ENCODE data around the gene ATP5F1A.
A peak's percentile ranks its signal among the peaks of the same experiment; 100 is the strongest.

Gene ATP5F1A

DNA sequence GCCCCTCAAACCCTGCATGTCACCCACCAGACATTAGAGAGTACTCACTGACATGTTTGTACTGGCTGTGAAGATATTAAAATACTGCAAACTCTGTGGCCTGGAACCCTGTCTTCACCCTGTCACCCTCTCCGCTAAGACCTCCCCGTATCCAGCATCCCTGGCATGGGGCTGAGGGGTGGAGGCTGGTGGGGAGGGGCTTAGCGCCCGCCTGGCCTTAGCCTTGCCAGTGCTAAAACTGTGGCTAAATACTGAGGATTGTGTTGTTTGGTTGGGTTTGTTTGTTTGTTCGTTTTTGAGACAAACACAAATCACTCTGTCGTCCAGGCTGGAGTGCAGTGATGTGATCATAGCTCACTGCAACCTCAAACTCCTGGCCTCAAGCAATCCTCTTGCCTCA is 27.9 kb downstream of the ATP5F1A start:
- Histone ChIP-seq H3K4me3 (ENCODE audit: low read length) (no peak overlapping the region), H3K9ac (ENCODE audit: low read length) (no peak overlapping the region), H3K27ac (ENCODE audit: low read length) (no peak overlapping the region), H2AFZ (ENCODE audit: low read depth, low read length) (no peak overlapping the region), H3K9me3 (ENCODE audit: insufficient read depth, low read length) (no peaks in the 10 kb centered on the region), H3K79me2 (ENCODE audit: low read length) (no peaks in the 10 kb centered on the region), H3K4me2 (ENCODE audit: low read length) (peak overlapping the region; percentile 80; the same call in 1 of the 2 replicates), H4K20me1 (ENCODE audit: insufficient read depth, low read length) (peaks cover 10% of the 10 kb centered on the region), H3K27me3 (ENCODE audit: low read depth, low read length) (no peaks in the 10 kb centered on the region), H3K36me3 (replicated peaks; ENCODE audit: low read depth, low read length) (no peaks in the 10 kb centered on the region), H3K4me1 (ENCODE audit: low read length) (peaks cover 26% of the 10 kb centered on the region)
- no peak for TF ChIP-seq EZH2phosphoT487 (IDR thresholded peaks at IDR 0.05; ENCODE audit: low read depth)
- TF ChIP-seq, protein P1, sequence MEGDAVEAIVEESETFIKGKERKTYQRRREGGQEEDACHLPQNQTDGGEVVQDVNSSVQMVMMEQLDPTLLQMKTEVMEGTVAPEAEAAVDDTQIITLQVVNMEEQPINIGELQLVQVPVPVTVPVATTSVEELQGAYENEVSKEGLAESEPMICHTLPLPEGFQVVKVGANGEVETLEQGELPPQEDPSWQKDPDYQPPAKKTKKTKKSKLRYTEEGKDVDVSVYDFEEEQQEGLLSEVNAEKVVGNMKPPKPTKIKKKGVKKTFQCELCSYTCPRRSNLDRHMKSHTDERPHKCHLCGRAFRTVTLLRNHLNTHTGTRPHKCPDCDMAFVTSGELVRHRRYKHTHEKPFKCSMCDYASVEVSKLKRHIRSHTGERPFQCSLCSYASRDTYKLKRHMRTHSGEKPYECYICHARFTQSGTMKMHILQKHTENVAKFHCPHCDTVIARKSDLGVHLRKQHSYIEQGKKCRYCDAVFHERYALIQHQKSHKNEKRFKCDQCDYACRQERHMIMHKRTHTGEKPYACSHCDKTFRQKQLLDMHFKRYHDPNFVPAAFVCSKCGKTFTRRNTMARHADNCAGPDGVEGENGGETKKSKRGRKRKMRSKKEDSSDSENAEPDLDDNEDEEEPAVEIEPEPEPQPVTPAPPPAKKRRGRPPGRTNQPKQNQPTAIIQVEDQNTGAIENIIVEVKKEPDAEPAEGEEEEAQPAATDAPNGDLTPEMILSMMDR (IDR thresholded peaks at IDR 0.05; ENCODE audit: low read depth, low read length), result no peak

DNA sequence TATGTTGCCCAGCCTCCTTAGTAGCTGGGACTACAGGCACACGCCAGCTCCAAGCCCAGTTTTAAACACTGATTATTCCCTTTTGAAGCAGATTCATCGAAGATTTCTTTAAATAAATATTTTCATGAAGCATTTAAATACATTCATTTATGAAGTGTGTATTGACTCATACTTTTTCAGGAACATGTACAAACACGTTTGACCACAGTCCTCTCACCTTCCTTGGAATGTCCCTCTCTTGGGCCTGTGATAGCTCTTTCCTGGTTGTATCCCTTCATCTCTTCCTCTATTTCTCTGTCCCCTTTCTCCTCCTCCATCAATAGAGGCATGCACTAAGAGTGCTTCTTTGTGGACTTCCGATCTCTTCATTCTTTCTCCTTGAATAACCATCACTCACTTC is 28.6 kb downstream of the ATP5F1A start:
- H2AFZ ChIP-seq (ENCODE audit: low read depth, low read length), result no peak overlapping the region

DNA sequence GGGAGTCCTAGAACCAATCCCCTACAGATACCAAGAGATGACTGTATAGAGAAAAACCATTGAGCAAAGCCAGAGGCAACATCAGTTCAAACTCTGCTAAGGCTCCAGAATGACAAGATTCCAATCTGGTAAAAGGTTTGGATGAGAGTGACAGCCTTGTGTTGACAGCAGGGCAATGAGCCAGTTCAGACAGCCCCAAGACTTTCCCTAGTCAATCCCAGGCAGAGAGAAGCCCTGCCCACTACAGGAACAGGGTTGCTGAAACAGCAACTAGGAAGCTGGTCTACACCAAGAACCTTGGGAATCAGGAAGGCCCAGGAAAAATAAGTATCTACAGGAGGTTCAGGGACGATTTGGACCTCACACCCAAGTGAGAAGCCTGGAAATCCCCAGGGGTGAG is 29.3 kb downstream of the ATP5F1A start:
- H2AFZ ChIP-seq (ENCODE audit: low read depth, low read length), result no peak overlapping the region
- no peaks in the 10 kb centered on the region for H3K36me3 ChIP-seq (replicated peaks; ENCODE audit: low read depth, low read length)
- H3K27me3 ChIP-seq (ENCODE audit: low read depth, low read length), result no peaks in the 10 kb centered on the region
- no peak overlapping the region for H3K4me2 ChIP-seq (ENCODE audit: low read length)
- no peaks in the 10 kb centered on the region for H3K79me2 ChIP-seq (ENCODE audit: low read length)
- no peak for TF ChIP-seq EZH2phosphoT487 (IDR thresholded peaks at IDR 0.05; ENCODE audit: low read depth)
- TF ChIP-seq, protein P1 (IDR thresholded peaks at IDR 0.05; ENCODE audit: low read depth, low read length), result no peak
- H3K9ac ChIP-seq (ENCODE audit: low read length), result no peak overlapping the region
- peaks cover 26% of the 10 kb centered on the region for H3K4me1 ChIP-seq (ENCODE audit: low read length)
- no peak overlapping the region for H3K27ac ChIP-seq (ENCODE audit: low read length)
- H3K4me3 ChIP-seq (ENCODE audit: low read length), result no peak overlapping the region
- H3K9me3 ChIP-seq (ENCODE audit: insufficient read depth, low read length), result no peaks in the 10 kb centered on the region
- peaks cover 10% of the 10 kb centered on the region for H4K20me1 ChIP-seq (ENCODE audit: insufficient read depth, low read length)

More for the DNA sequence above, 28.6 kb downstream of the ATP5F1A start:
- Histone ChIP-seq H3K27me3 (ENCODE audit: low read depth, low read length) (no peaks in the 10 kb centered on the region), H3K9ac (ENCODE audit: low read length) (no peak overlapping the region), H3K4me1 (ENCODE audit: low read length) (peaks cover 26% of the 10 kb centered on the region), H3K79me2 (ENCODE audit: low read length) (no peaks in the 10 kb centered on the region), H3K27ac (ENCODE audit: low read length) (no peak overlapping the region), H3K4me2 (ENCODE audit: low read length) (no peak overlapping the region), H3K4me3 (ENCODE audit: low read length) (no peak overlapping the region), H3K36me3 (replicated peaks; ENCODE audit: low read depth, low read length) (no peaks in the 10 kb centered on the region), H3K9me3 (ENCODE audit: insufficient read depth, low read length) (no peaks in the 10 kb centered on the region), H4K20me1 (ENCODE audit: insufficient read depth, low read length) (peaks cover 10% of the 10 kb centered on the region)
- TF ChIP-seq, protein P1 (IDR thresholded peaks at IDR 0.05; ENCODE audit: low read depth, low read length), result no peak
- no peak for TF ChIP-seq EZH2phosphoT487 (IDR thresholded peaks at IDR 0.05; ENCODE audit: low read depth)

DNA sequence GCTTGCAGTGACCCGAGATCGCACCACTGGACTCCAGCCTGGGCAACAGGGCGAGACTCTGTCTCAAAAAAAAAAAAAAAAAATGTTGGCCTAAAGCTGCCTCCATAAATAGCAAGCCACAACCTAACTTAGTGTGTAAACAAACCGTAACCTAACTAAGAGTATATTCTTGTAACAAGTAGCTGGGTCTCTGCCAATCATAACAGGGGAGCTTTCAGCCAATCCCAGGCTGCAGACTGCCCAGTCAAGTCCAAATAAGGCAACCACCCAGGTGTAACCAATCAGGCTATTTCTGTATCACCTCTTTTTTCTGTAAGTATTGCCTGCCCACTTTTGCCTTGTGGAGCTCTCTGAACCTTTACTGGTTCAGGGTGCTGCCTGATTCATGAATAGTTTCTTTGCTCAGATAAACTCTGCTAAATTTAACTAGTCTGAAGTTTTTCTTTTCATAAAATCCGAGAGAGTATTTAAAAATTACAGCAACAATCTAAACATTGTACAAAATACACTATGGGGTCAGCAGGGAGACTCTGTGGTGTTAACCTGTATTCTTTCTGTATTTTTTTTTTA is 30.6 kb downstream of the ATP5F1A start:
- no peaks in the 10 kb centered on the region for H3K79me2 ChIP-seq (ENCODE audit: low read length)

More for the DNA sequence above, 30.6 kb downstream of the ATP5F1A start:
- Histone ChIP-seq H3K4me2 (ENCODE audit: low read length) (no peak overlapping the region), H2AFZ (ENCODE audit: low read depth, low read length) (no peak overlapping the region), H3K9ac (ENCODE audit: low read length) (no peak overlapping the region), H3K27me3 (ENCODE audit: low read depth, low read length) (no peaks in the 10 kb centered on the region), H3K4me3 (ENCODE audit: low read length) (no peak overlapping the region), H3K4me1 (ENCODE audit: low read length) (peaks cover 26% of the 10 kb centered on the region), H4K20me1 (ENCODE audit: insufficient read depth, low read length) (peaks cover under 1% of the 10 kb centered on the region; the same call in 1 of the 2 replicates), H3K27ac (ENCODE audit: low read length) (no peak overlapping the region), H3K36me3 (replicated peaks; ENCODE audit: low read depth, low read length) (no peaks in the 10 kb centered on the region), H3K9me3 (ENCODE audit: insufficient read depth, low read length) (no peaks in the 10 kb centered on the region)
- TF ChIP-seq, protein P1 (IDR thresholded peaks at IDR 0.05; ENCODE audit: low read depth, low read length), result no peak
- no peak for TF ChIP-seq EZH2phosphoT487 (IDR thresholded peaks at IDR 0.05; ENCODE audit: low read depth)
